GM18499 (cell line): Measurements from ENCODE around the gene ATP11A.
"Not testable (repeated sequence)": the region's sequence is repeated elsewhere in the genome, so short reads cannot be mapped to it uniquely, and the experiment has no call there.

Experiments used
- ATAC-seq: cut with Tn5 transposase; IDR thresholded peaks from one replicate; pipeline ENCODE4 v1.9.1; 2021; ENCODE audit warnings: moderate number of reproducible peaks; ENCODE audit not compliant: insufficient read depth, unreplicated experiment

ATP11A gene

GRCh38 chr13:112884700-112885099 is 194.9 kb downstream of the ATP11A start:
- not testable (repeated sequence) for ATAC-seq

- no peak for ATAC-seq
These were observed 195.5 kb downstream of the ATP11A start for GRCh38 chr13:112885242-112885781.

- ATAC-seq, result no peak
These were observed 196.0 kb downstream of the ATP11A start for GRCh38 chr13:112885782-112886268.

- ATAC-seq, result no peak
These were observed 197.3 kb downstream of the ATP11A start for GRCh38 chr13:112887151-112887550.

GRCh38 chr13:112887557-112887991 is 197.7 kb downstream of the ATP11A start:
- ATAC-seq, result no peak

DNA sequence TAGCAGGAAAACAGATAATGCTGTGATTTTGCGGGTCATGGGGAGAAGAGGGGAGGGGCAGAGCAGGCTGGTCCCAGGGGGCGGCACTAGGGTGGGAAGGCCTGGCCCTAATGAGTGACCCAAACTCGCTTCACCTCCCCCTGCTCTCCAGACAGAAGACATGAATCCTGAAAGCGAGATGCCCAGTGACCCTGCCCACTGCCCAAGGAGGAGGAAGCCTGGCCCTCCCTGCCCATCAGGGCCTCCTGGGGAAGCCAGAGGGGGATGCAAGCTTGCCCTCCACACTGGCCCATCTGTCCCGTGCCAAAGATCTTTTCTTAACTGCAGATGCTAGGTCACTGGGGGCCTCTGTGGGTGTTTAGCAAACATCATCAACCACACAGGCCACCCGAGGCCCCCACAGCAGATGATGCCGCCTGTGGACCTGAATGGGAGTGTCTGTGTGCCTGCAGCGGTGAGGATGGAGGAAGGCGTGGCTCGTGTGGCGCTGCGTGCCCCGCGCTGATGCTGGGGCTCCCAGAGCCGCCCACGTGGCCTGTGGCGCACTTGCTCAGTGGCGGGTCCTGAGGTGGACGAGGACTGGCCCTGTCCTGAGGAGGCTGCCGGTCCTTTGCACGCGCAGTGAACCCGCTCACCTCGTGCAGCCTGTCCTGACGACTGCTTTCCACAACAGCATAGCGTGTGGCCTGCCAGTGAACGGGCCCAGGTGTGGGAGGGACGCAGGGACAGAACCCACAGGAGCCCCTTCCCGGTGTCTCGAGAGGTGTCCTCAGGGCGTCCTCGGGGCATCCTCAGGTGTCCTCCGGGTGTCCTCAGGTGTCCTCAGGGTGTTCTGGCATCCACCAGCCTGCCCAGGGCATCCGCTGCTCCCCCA is 198.6 kb downstream of the ATP11A start:
- ATAC-seq, result no peak

DNA sequence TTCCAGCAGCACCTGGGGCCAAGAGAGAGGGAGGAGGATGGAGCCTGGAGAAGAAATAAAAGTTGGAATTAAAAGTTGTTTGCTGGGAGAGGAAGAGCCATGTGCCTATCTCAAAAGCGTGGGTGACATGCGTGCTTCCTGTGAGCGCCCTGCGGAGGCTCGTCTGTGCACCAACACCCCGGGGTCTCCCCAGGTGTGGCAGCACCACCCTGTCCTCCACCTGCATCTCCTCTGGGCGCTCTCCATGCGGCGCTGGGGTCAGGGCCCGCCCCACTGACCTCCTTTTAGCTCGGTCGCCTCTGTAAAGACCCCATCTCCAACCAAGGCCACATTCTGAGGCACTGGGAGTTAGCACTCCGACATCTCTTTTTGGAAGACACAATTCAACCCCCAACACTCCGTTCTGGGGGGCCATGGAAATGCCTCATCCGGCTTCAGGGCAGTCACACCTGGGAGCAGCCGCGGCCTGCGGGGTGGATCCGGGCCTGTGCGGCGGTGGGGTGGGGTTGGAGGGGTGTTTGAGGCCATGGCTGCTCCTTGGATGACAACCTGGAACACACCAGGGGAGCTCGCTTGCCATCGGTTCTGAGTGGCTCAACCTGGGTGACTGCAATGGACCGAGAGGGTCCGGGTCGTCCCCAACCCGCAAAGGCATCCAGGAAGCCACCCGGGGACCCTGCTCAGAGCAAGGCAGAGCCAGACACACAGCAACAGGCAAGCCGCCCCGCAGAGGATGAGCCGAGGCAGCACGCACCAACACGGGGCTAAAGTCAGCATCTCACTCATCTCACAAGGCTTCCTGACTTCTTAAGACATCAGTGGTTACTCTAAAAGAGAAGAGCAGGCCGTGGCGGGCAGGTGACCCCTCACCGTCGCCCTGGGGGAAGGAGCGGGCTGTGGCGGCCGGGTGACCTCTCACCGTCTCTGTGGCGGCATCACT is 199.8 kb downstream of the ATP11A start:
- ATAC-seq, result no peak

GRCh38 chr13:112890316-112891145 is 200.7 kb downstream of the ATP11A start:
- ATAC-seq, result no peak

DNA sequence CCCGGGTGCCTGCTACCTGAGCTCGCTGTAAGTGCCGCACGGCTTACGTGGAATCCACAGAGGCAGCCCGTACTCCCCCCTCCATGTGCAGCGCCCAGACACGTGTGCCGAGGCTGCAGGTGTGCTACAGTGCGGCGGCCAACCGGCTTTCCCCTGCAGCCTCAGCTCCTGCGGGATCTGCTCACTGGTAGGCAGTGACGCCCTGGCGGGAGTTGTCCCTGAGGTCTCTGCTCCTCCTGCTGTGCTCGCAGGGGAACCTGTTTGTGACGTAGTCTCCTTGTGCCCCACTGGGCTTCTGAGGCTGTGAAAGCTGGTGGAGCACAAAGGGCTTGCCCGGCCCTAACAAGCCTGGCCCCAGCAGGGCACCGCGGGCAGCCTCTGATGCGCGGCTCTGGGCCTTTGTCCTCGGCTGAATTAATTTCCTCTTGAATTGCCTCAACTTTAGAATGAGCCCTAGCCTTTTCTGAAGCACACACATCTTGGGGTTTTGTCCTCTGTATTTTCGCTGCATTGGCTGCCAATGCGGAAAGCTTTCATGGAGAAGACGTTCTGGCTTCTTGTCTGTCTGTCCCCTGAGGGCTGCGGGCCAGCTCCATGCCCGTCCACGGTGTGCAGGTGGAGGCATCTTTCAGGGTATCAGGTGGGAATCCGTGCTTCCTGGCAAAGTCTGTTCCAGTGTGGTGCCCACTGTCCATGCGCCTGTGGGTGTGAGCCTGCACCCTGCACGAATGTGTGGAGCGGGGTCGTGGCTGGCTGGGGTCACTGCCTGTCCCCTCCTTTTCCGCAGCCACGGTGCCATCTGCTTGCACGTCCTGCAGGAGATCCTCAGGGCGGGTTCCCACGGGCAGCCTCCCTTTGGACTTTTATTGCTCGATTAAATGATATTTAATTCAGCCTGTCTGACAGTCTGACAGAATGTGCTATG is 201.9 kb downstream of the ATP11A start:
- ATAC-seq, result no peak

DNA sequence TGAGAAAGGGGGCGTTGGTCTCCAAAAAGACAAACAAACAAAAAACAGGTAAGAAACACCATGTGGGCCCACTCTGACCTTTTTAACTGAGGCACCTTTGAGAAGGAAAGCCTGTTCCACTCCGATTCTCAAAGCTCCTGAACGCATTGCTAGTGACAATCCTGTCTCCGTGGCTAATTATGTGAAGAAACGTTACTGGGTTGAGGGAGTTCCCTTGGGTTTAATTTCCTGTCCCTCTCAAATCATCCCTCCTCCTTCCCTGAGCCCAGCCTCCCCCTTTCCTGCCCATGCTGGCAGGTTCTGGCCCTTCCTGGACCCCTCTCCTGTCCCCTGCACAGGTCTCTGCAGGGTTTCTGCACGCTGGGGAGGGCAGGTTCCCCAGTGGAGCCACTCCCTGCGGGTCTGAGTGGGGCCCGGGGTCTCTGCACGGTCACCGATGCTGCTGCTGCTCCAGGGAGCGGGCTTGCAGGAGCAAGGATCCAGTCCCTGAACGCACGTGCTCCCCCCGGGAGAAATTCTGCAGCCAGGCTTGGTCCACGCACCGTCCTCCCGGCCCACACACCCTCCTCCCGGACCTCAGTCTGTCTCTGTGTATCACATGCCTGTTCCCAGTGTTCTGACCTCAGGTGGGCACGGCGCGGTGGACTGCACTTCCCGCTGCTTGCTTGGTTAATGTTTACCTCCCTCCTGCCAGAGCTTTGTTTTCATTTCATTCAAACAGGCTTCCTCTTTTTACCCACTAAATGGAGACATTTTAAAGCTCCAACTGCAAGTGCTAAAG is 202.8 kb downstream of the ATP11A start:
- ATAC-seq, result no peak

- no peak for ATAC-seq
These were observed 203.3 kb downstream of the ATP11A start for GRCh38 chr13:112893207-112893569.

DNA sequence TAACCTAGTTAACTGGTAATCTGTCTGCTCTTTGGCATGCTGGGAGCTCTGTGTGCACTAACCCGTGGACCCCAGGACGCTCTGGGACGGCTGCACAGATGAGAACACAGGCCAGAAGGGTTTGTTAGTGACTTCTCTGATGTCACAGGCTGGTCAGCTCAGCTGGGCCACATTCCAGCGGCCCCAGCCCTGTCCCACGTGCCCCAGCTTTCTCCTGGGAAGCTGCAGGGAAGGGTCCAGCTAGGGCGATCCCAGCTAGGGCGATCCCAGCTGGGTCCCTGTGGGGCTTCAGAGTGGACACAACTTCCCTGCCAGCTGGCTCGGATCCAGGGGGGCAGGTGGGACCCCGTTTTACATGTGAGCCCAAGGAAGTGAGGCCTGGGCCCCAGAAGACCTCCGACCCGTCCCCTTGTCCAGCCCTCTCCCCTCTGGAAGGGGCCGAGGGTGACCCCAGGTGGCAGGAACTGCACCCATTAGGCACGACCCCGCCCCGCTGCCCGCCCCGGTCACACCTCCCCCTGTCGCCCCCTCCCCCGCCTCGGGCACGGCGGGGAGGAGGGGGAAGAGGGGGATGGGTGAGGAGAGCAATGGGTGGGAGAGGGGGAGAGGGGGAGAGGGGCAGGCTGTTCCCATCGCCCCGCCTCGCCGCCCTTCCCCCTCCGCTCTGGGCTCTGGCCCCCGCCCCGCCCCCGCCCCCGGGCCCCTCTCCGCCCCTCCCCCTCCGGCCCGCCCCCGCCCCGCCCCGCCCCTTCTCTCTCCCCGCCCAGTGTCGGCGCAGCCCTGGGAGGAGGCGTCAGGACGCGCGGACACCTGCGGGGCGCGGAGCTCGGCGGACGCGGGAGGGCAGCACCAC is 204.0 kb downstream of the ATP11A start:
- no peak for ATAC-seq

DNA sequence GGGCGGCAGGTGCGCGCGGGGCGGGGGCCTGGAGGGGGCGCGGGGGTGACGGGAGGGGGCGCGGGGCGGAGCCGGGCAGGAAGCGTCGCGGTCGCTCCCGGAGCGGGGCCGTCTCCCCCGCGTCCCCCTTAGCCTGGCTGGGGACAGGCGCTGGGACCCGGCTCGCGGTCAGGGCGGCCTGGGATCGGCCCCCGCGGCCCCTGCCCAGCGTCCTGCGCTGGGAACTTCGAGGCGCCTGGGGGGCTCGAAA is 204.5 kb downstream of the ATP11A start:
- ATAC-seq, result no peak

GRCh38 chr13:112894673-112895481 is 205.0 kb downstream of the ATP11A start:
- ATAC-seq, result no peak

DNA sequence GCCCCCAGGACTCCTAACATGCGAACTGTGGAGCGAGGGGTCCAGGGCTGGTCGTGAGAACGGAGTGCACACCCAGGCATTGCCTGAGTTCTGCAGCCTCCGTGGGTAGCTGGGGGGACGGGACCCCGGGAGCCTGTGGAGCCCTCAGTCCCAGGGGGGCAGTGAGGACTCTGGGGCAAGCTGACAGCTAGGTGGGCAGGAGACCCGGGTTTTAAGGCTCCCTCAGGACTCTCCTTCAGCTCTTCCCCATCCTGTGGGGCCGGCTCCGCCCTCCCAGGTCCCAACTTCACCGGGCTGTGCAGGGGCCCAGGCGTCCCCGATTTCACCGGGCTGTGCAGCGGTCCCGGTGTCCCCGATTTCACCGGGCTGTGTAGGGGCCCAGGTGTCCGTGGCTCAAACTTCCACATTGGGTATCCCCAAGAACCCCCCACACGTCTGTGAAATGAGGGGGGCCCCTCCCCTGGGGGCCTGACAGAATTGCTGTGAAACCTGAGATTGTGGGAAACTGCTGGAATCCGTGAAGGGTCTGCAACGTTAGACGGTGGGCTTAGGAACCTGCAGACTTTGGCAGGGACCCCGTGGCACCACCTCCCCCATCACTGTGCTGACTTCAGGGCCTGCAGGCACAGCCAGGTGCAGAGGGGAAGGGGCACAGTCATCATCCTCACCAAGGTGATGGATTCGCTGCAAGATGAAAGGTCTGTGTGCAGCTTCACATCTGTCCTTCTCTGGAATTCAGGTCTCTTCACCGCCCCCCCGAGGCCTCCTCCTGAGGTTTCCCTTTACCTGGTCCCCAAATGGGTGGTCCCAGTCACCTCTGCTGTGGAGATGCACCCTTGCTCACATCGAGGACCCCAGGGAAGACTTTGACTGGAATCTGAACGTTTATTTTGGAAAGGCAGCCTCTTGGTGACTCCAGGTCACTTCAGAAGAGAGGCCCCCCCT is 206.0 kb downstream of the ATP11A start:
- no peak for ATAC-seq
